Activated T-cell treated with anti-CD3 and anti-CD28 coated beads for 48 hours (primary cell): Measurements from ENCODE around the gene GATAD2B.

Experiments
- DNase-seq: peaks from one replicate; pipeline ENCODE4 v3.0.0-alpha.2; 2020; ENCODE audit warnings: low read depth

GATAD2B gene

DNA sequence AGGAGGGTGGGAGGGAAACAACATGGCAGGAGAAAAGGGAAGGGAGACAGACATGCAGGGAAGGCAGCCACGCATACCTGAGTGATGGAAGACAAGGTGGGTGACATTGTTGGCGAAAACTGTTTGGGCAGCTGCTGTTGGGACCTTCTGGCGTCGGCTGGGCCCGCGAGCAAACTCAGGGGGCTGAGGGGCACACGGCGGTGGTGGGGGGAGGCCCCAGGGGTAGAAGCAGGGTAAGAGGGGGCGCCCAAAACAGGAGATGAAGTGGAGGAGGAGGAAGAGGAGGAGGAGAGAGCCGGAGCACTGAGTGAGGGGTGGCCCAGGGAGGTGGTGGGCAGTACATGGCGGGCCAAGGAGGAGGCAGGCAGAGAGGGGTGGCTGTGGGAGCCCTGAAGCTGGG, 28.4 kb upstream of the GATAD2B start:
- DNase-seq: no peak

DNA sequence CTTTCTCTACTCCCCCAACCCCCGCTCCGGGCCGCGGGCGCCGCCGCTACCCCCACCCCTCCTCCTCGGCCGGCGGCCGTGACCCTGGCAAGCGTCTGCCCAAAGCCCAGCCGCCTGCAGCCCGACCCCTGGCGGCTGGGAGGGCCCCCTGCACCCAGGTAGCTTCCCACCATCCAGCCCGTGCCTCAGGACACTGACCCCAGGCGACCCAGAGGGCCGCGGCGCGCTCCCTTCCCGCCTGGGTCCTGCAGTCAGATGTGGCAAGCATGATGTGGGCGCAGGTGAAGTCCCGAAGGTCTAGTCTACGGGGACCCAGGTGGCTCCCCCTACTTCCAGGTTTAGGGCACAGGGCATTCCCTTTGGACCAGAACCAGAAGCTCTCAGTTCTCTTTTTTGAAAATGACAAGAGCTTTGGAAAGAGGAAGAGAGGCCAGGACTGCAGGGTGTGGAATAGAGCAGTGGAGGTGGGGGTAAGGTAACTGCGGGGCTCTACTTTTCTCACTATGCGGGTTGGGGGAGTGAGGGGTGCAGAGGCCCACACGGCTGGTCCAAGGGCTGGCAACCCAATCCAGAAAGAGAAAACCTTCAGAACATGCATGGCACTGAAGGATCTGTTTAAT, 24.0 kb upstream of the GATAD2B start, which contains the start of gene DENND4B:
TSS of gene DENND4B (minus strand) at position 97 of the 620 bp plus-strand sequence. CDS start 2,344 bp downstream, outside the sequence.
- peak; percentile 71 for DNase-seq

DNA sequence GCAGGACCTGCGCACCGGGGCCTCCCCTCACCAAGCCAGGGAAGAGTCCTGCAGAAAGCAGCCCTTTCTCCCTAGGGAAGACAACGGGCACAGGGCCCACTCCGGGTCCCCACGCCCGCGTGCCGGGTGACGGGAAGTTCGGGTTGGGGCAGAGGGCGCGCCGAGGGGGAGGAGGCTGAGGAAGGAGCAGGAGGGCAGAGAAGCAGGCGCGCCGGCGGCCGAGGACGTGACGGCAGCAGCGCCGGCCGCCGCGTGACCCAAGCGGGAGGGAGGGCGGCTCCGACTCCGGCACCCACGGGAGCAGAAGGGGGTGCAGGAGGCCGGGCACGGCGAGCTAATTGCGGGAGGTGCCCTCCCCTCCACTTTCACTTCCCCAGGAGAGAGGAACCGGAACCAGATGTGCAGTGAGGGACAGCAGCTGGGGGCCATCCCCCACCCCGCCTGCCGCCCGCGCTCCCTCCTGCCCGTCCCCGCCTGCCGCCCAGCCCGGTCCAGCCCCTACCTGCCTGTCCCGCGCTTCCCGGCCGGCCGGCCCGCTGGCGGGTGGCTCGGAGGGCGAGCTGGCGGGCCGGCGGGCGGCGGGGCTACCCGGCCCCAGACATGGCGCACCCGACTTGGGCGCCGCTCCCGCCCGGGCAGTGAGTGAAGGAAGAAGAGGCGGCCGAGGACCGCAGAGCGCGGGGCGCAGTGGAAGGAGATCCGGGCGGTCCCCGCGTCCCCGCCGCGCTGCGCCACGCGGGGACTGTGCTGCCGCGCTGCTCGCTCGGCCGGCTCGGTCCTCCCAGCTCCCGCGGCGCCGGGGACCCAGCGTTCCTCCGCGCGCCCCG, 23.2 kb upstream of the GATAD2B start:
- DNase-seq: peak; percentile 74

DNA sequence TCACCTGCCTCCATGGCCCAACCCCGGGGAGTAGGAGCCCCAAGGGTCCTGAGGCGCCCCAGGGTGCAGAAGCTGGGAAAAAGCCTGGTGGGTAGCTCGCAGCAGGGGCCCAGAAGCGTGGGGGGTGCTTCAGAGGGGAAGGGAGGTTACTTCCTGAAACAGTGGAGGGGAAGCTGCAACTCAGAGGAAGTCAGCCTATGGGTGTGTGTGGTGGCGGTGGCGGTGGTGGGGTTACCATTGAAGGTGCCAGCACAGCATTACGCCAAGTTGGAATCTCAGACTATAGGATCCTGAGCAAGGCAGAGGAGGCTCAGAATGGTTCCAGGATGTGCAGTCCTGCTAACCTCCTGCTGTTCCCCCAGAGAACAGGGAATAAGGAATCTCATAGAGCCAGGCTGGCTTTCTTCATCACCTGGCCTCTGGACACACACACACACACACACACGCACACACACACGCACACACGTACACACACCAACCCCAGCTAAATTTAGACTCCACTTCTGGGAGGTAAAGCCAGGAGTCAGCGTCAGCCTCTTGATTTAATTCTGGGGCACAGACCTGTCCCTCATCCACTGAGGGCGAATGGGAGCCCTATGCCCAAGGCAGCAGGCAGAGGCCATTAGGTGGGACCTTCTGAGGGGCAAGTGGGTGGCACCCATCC, 22.5 kb upstream of the GATAD2B start:
- DNase-seq: peak; percentile 69

DNA sequence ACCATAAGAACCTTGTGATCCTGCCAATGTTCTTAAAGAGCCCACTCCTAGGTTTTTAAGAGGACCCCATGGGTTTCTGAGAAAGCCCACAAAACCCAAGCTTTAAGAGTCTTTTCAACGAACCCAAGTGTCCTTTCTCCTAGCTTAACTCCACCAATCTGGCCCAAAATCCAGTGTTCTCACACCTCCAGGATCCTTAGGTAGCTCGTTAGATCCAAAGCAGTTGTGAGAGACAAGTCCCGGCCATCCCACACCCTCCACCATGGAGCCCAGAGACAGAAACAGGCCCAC, 22.0 kb upstream of the GATAD2B start:
- DNase-seq: no peak

DNA sequence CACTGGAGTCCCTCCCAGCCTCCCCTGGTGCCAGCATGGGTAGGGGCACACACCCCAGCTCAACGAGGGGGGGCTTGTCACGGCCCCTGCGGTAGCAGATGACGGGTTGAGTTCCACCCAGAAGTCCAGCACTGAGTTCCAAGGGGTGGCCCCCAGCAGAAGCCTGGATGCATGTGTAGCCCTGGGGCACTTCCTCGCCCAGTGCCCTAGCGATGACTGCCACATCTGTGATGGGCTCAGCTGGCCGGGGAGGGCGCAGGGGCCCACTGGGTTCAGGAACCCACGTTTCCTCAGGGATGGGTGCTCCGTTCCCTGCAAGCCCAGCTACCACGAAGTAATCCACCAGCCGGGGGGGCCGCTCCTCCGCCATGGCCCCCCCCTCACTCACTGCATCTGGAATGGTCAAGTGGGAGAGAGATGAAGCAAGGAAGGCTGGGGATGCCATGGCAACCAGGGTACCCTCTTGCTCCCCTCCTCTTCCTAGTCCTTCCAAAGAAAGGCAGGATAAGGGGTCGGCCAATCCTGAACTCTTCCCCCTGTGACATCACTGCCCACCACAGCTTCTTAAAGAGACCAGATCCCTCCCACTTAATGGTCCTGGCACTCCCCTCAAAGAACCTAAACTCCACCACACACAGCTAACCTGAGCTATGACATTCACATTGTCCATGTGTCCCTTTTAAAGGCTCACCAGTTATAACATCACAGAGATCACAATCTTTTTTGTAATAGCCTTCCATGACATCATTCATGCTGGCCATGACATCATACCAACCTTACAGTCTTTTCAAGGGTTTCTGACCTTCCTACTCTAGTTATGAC, 21.4 kb upstream of the GATAD2B start:
- no peak for DNase-seq

DNA sequence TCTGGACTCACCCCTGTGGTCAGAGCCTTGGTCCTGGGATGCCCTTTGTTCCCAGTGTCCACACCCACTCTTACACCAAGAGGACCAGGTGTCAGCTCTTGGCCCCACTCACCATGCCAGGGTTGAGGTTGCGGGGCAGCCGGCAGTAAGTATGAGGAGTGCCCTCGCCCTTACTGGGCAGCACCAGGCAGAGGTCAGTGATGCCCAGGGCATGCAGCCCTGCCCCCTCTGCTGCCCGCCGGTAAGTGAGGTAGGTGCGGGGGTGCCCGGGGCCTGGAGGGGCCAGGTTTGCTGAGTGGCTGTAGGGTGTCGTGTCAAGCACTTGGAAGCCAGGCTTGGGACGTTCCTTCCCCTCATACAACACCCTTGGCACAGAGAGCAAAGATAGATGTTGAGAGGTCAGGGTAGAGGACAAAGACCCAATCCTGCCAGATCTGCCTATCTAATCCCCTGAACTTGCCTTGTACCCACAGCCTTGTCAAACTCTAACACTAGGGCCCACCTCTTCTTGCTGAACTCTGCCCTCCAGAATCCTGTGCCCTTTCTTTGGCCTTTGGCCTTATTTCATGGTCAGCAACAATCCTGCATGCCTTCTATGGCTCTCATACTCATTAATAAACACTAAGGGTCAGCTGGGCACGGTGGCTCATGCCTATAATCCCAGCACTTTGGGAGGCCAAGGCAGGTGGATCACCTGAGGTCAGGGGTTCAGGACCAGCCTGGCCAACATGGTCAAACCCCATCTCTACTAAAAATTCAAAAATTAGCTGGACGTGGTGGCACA, 20.2 kb upstream of the GATAD2B start:
- no peak for DNase-seq

DNA sequence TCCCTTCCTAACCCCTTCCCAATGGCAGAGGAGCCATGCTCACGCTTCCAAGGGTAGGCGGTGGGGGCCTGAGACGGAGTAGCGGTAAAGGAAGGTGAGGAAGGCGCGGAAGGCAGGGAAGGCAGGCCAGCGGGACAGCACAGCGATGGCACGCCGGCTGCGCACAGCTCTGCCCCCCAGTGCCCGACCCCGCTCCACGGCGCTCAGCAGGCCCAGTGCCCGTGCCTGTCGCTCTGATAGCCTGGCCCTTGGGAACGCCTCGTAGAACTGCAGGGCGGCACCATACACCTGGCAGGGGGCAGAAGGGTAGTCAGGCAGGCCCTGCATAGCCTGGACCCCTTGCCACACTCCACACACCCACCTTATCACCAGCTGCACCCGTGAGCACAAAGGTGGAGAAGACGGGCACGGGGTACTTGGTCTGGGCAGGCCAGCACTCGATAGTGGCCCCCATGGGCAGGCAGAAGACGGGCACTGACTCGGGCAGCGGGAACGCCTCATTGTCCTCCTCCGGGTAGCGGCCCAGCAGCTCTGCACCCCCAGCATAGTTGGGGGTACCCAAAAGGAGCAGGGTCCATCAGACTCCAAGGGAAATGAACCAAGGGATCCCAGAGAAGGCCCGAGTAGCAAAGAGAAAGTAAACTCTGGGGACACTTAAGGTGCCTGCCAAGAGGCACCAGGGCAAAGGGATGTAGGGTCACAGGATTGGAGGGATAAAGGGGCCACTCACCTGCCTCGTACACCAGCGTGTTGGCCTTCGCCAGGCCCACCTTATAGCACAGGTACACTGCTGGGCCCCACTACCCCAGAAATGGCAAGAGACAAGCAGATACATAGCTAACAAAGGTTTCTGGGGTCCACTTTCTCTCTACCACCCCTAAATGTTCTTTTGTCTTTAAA, 19.3 kb upstream of the GATAD2B start:
- DNase-seq: no peak

DNA sequence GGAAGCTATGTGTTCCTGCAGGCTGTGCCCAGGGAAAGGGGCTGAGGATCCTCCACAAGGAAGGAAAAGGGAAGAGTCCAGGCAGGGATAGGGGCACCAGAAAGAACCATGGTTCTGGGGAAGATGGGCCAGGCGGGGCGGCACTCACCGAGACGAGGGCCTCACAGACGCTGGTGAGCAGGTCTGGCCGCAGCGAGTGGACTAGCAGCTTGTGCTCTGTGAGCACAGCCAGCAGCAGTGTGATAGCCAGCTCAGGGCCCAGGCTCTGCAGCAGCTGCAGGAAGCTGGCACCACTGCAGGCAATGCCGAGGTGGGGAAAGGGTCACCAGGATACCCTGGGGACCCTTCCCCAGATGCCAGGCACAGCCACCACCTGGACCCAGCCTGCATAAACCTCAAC, 18.0 kb upstream of the GATAD2B start:
- DNase-seq: no peak

DNA sequence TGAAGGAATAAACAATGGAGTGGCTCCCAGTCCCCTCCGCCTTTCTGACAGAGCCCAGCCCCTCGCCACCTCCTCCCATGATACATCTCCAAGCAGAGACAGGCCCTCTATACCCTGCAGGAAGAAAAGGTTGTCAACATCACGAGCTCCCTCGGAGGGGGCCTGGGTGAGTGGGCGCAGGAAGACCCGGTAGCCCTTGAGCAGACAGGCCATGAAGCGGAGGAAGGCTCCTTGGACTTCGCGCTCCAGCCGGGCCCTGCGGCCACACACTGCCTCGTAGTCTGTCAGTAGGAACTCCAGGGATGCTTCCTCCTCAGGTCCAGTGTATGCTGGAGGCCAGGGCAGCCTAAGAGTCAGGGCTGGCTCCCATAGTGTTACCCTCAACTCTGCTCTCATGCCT, 16.7 kb upstream of the GATAD2B start:
- DNase-seq: no peak

DNA sequence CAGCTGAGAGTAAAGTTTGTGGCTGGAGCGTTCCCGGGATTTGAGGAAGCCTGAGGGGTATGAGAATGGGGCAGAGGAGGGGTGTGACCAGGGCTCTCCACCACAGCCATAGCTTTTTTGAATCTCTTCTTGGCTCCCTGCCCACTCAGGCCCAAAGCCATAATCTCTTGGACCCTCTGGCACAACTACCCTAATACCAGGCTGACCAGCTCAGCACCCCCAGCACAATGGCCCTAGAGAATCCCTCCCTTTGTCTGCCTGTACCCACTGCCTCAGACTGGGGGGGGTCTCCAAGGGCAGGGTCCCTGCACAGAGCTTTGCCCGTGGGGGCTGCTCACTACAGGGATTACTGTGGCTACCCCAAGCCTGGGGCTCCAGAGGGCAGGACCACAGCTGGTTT, 16.2 kb upstream of the GATAD2B start:
- no peak for DNase-seq

DNA sequence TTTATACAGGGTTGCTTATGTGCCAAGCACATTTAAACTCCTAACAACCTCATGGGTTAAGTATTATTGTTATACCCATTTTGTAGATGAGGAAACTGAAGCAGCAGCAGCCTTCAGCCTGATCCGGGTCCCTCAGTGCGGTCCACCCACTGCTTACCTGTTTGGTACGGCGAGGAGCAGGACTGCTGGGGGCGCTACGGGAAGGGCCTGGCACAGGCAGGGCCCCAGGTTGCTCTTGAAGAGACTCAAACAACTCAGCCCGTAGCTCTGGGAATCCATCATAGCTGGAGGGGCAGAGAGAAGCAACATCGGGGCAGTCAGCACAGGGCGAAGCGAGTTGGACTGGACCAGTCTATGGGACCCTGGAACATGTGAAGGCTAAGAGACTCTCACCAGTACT, 14.6 kb upstream of the GATAD2B start:
- DNase-seq: no peak

DNA sequence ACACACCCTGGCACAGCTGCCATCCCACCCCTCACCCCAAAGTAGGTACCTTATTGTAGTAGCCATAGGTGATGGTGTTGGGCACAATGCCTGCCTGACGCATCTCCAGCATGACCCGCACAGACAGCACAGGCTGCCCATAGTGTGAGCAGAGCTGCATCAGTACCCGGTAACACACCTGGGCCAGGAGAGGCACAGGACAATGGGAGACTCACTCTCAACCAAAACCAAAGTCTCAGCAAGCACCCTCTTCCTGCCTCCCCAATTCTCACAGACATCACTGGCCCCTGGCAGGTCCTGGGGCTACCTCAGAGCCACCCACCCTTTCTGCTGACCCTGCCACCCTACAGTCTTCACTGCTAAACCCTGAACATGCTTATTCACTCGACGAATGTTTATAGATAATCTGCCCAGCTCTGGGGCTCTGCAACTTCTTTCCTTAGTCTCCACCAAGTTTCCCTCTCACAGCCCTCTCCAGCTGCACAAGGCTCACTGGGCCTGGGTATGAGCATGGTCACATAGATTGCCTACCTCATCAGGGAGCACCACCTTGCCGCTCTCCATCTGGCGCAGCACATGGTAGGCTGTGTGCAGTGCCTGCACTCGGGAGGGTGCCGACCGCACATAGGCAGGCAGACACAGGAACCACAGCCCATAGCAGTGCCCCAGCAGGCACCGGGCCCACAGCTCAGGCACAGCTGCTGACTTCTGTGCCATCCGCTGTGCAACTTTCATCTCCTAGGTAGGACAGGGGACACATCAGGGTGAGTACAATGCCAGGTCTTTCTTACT, 13.4 kb upstream of the GATAD2B start:
- DNase-seq: no peak

DNA sequence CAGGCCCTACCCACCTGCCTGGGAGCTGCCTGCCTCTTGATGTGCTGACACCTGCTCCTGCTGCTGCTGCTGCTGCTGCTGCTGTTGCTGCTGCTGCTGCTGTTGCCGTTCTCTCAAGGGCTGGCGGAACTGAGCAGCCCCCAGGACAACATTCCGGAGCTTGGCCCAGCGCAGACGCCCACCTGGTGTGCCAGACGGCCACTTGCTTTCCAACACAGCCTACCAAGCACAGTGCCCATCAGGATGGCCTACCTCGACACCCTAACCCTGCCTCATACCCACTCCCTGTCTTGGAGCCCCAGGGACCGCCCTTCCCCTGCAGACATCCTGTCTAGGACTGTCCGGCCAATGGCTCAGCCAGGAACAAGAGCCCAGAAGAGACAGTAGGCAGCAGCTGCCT, 12.0 kb upstream of the GATAD2B start:
- no peak for DNase-seq

DNA sequence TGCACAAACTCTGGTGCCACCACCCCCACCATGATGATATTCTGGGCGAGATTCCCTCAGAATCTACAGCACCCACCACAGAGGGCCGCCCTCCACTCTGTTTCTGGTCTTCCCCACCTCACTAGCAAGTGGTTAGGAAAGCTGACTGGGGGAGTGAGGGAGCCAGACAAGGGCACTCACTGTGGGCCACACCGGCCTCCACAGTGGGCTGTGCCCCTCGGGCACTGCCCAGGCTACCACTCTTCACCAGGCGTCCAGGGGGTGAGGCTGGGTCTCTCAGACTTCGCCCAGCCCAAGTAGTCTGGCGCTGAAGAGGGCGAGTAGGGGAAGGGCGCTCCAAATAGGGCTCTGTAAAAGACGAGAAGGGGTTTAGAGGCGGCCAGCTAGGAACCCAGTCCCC, 11.2 kb upstream of the GATAD2B start:
- no peak for DNase-seq

DNA sequence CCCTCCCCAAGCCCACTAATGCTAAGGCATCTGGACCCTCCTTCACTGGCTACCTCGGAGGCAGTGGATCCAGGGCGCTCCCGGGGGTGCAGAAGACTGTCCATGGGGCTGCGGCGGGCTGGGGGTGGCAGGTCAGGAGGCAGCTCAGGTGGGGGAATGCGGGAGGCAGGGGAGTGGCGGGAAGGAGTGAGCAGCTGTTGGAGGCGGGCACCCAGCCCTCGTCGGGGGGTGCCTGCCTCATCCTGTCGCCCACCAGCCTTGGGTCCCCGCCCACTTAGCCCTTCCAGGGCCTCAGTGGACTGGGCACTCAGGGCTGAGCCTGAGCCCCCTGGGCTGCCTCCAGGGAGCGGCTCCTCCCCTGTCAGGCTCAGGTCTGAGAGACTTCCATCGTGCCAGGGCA, 10.7 kb upstream of the GATAD2B start:
- DNase-seq: no peak

DNA sequence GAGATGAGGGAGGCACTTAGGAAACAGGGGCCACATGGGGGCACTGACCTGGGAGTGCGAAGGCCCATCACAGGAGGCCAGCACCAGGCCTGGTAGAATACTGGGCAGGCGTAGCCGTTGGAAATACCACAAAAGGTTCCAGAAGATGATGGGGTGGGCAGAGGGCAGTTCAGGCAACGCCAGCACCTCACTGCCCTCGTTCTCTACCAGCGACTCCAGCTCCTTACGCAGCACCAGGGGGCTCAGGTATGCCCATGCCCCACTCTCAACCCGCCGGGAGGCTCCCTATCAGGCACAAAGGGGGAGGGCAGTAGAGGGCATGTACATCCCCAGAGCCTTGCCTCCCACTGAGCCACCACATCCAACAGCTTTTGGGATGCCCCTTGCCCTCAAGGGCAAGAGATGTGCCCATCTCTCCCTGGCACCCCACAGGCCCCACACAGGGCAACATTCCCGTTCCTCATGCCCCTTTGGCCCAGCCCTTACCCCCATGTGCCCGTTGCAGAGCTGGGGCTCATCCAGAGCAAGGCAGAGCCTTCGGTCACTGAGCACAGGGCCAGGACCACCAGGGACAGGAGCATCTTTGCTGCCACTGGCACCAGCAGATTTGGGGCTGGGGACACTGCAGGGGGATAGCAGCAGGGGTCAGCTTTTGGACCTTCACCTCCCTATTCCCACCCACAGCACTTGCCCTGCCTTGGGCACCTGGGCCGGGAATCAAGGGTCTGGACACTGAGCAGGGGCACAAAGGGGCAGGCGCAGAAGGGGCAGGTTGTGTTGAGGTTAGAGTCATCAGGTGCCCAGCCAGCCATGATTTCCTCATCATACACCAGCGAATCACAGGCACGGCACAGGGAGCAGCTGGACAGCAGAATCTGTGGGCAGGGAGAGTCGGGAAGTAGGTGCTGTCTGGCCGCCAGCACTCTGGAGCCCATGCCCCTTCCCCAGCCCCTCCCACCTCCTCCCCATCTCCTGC, 9.7 kb upstream of the GATAD2B start:
- no peak for DNase-seq
